ENCODE results near the gene TMEM125. TPM values are rescaled to one million over a fixed set of nuclear protein-coding genes. Genes with fewer than 3 reads are reported as not detected.
A peak's percentile ranks its signal among the peaks of the same experiment; 100 is the strongest.

Gene TMEM125
- total RNA-seq, 1 experiment from 2014 or later, result not detected

DNA sequence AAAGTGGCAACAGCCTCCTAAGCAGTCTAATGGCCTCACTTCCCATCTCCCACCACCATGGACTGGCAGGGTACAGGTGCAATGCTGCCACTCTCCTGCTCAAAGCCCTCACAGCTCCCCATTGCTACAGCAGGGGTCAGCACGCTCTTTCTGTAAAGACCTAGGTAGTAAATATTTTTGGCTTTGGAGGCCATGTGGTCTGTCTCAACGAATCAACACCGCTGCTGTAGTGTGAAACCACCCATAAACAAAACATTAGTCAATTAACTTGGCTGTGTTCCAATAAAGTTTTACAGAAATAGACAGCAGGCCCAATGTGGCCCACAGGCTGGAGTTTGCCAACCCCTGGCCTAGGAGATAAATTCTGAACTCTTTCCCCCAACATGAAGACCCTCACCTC, 44.6 kb upstream of the TMEM125 start:
- no peak for DNase-seq (ENCODE audit: low read depth, low spot score)

DNA sequence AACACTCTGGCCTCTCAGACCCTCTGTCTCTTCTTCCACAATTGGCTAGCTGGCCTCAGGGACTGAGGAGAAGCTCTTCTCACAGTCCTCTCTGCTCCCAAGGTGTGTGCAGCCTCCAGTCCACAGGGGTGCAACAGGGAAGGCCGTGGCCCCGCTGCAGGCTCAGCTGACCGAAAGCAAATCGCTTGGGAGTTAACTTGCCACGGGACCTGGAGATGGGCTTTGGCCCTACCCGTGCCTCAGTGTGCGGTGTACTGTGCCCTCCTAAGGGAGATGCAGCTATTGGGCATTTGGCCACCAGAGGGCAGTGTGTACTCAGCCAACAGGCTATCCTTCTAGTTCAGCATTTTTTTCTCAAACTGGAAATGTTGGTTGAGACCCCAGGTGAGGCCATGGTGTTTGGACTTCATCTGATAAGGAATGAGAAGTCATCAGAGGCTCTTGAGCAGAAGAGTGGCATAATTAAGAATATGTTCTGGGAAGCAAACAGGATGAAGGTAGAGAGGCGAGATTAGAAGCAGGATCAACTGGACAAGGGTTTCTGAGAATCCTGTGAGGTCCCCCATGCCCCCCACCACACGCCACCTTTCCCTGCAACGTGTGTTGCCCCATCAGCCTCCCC, 42.5 kb upstream of the TMEM125 start:
- in situ Hi-C loops (cut with HindIII; ENCODE audit: low pct_unique_long_range_greater_than_20kb, low sequenced_read_pairs), result no loop called here
- TF ChIP-seq TCF7L2 (IDR thresholded peaks at IDR 0.05; ENCODE audit: low read depth, low read length), result no peak
- TF ChIP-seq SIN3A (IDR thresholded peaks at IDR 0.05; ENCODE audit: borderline replicate concordance, insufficient read depth, low read depth, low read length), result no peak
- TF ChIP-seq, protein P1, sequence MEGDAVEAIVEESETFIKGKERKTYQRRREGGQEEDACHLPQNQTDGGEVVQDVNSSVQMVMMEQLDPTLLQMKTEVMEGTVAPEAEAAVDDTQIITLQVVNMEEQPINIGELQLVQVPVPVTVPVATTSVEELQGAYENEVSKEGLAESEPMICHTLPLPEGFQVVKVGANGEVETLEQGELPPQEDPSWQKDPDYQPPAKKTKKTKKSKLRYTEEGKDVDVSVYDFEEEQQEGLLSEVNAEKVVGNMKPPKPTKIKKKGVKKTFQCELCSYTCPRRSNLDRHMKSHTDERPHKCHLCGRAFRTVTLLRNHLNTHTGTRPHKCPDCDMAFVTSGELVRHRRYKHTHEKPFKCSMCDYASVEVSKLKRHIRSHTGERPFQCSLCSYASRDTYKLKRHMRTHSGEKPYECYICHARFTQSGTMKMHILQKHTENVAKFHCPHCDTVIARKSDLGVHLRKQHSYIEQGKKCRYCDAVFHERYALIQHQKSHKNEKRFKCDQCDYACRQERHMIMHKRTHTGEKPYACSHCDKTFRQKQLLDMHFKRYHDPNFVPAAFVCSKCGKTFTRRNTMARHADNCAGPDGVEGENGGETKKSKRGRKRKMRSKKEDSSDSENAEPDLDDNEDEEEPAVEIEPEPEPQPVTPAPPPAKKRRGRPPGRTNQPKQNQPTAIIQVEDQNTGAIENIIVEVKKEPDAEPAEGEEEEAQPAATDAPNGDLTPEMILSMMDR (IDR thresholded peaks at IDR 0.05), result peak; percentile 94
- TF ChIP-seq POLR2AphosphoS5 (IDR thresholded peaks at IDR 0.05; ENCODE audit: low read depth, low read length), result no peak
- TF ChIP-seq, protein P2, sequence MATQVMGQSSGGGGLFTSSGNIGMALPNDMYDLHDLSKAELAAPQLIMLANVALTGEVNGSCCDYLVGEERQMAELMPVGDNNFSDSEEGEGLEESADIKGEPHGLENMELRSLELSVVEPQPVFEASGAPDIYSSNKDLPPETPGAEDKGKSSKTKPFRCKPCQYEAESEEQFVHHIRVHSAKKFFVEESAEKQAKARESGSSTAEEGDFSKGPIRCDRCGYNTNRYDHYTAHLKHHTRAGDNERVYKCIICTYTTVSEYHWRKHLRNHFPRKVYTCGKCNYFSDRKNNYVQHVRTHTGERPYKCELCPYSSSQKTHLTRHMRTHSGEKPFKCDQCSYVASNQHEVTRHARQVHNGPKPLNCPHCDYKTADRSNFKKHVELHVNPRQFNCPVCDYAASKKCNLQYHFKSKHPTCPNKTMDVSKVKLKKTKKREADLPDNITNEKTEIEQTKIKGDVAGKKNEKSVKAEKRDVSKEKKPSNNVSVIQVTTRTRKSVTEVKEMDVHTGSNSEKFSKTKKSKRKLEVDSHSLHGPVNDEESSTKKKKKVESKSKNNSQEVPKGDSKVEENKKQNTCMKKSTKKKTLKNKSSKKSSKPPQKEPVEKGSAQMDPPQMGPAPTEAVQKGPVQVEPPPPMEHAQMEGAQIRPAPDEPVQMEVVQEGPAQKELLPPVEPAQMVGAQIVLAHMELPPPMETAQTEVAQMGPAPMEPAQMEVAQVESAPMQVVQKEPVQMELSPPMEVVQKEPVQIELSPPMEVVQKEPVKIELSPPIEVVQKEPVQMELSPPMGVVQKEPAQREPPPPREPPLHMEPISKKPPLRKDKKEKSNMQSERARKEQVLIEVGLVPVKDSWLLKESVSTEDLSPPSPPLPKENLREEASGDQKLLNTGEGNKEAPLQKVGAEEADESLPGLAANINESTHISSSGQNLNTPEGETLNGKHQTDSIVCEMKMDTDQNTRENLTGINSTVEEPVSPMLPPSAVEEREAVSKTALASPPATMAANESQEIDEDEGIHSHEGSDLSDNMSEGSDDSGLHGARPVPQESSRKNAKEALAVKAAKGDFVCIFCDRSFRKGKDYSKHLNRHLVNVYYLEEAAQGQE (IDR thresholded peaks at IDR 0.05; ENCODE audit: insufficient read depth in 1 of 2, low read depth in 2 of 2, low read length in 1 of 2), result no peak

More for the DNA sequence above, 44.6 kb upstream of the TMEM125 start:
- no peak overlapping the region for H3K4me3 ChIP-seq (ENCODE audit: low read depth in 2 of 2, low read length in 2 of 2)
- no peaks in the 10 kb centered on the region for H3K36me3 ChIP-seq (ENCODE audit: control insufficient read depth, insufficient read depth, low read length)
- 0 out of 2 replicates have a peak, but pooled peaks cover 3% of the 10 kb centered on the region for H3K4me1 ChIP-seq (ENCODE audit: control insufficient read depth, insufficient read depth, low read length)
- ChIA-PET CTCF (no interaction called here), POLR2A (no interaction called here)
- ATAC-seq, result no peak
- H3K9me3 ChIP-seq (ENCODE audit: control insufficient read depth, insufficient read depth, low read depth, low read length), result no peaks in the 10 kb centered on the region
- no peak overlapping the region for H3K27ac ChIP-seq (ENCODE audit: low read length)
- H3K27me3 ChIP-seq (ENCODE audit: control insufficient read depth, insufficient read depth, low read length), result no peaks in the 10 kb centered on the region
- TF ChIP-seq, protein P1 (IDR thresholded peaks at IDR 0.05), result no peak
- TF ChIP-seq POLR2AphosphoS5 (IDR thresholded peaks at IDR 0.05; ENCODE audit: low read depth, low read length) (no peak), SIN3A (IDR thresholded peaks at IDR 0.05; ENCODE audit: borderline replicate concordance, insufficient read depth, low read depth, low read length) (no peak), TCF7L2 (IDR thresholded peaks at IDR 0.05; ENCODE audit: low read depth, low read length) (no peak)
- TF ChIP-seq, protein P2 (IDR thresholded peaks at IDR 0.05; ENCODE audit: insufficient read depth in 1 of 2, low read depth in 2 of 2, low read length in 1 of 2), result no peak
- BruUV-seq (replicated peaks), result no TSS peak
- intact Hi-C loops (cut with micrococcal nuclease; ENCODE audit: unreplicated experiment) (loop anchor here (5.0 kb wide), 1 partner anchor 187 kb away; no protein-coding TSS in a partner anchor), in situ Hi-C loops (cut with HindIII; ENCODE audit: low pct_unique_long_range_greater_than_20kb, low sequenced_read_pairs) (no loop called here)

More for the DNA sequence above, 42.5 kb upstream of the TMEM125 start:
- H3K36me3 ChIP-seq (ENCODE audit: control insufficient read depth, insufficient read depth, low read length), result no peaks in the 10 kb centered on the region
- no peak overlapping the region for H3K4me3 ChIP-seq (ENCODE audit: low read depth in 2 of 2, low read length in 2 of 2)
- POLR2A ChIA-PET, result no interaction called here
- H3K27ac ChIP-seq (ENCODE audit: low read length), result peak overlapping the region; percentile 10; the same call in 1 of the 2 replicates
- H3K9me3 ChIP-seq (ENCODE audit: control insufficient read depth, insufficient read depth, low read depth, low read length), result no peaks in the 10 kb centered on the region
- DNase-seq (ENCODE audit: low read depth, low spot score) (peak; percentile 58), ATAC-seq (peak; percentile 94)
- no peaks in the 10 kb centered on the region for H3K27me3 ChIP-seq (ENCODE audit: control insufficient read depth, insufficient read depth, low read length)
- 0 out of 2 replicates have a peak, but pooled peaks cover 3% of the 10 kb centered on the region for H3K4me1 ChIP-seq (ENCODE audit: control insufficient read depth, insufficient read depth, low read length)
- no TSS peak for BruUV-seq (replicated peaks)
- intact Hi-C loops (cut with micrococcal nuclease; ENCODE audit: unreplicated experiment), result loop anchor here (5.0 kb wide), 1 partner anchor 185 kb away; no protein-coding TSS in a partner anchor
- CTCF ChIA-PET, result interaction anchor here (0.5 to 1.6 kb wide), 9 partner anchors 40 to 536 kb away, joined by 3 to 23 read pairs (median 3); partner anchors contain the start of genes CFAP57, EBNA1BP2, ELOVL1 and KDM4A
